CD4-positive, alpha-beta T cell (primary cell): Measurements from ENCODE around the gene GNB3. TPM values are rescaled to one million over a fixed set of nuclear protein-coding genes. Genes with fewer than 3 reads are reported as not detected.

Source experiments
- ATAC-seq: fragments of 200-7000 bp; cut with Tn5 transposase; one replicate; pipeline ENCODE4 v1.10.0; 2022; ENCODE audit warnings: mild to moderate bottlenecking; ENCODE audit not compliant: poor library complexity
- CTCF ChIA-PET: fragments of 350-600 bp; sonication (Branson Sonifier 250); formaldehyde crosslinking; loops from one replicate; lab custom pipeline; 2021; ENCODE audit warnings: antibody characterized with exemption, inconsistent platforms; lab: Charles Lee
- POLR2A ChIA-PET: fragments of 350-600 bp; sonication (Branson Sonifier 250); formaldehyde crosslinking; loops from one replicate; lab custom pipeline; 2021; ENCODE audit warnings: antibody characterized with exemption, inconsistent platforms; lab: Charles Lee
- DNase-seq, 14 experiments: peaks; one replicate each; pipeline ENCODE4 v3.0.0-alpha.2; 2013 to 2020; ENCODE audit warnings: mixed read lengths in 2 of 14
- H3K27ac ChIP-seq, 2 donors: one replicate each; pipeline versions ENCODE4 v1.5.1 to v1.7.0; 2013; ENCODE audit warnings: low read length in 2 of 2, low read depth in 1 of 2, mild to moderate bottlenecking in 1 of 2
- H3K27me3 ChIP-seq, 2 experiments: 1 replicate in 1 of 2; 2 replicates in 1 of 2; pipeline versions ENCODE4 v1.6.1 to v1.7.0; 2013; ENCODE audit warnings: low read length in 2 of 2, control low read depth in 1 of 2, mild to moderate bottlenecking in 1 of 2, moderate library complexity in 1 of 2; ENCODE audit not compliant: insufficient read depth in 2 of 2, control insufficient read depth in 1 of 2
- H3K36me3 ChIP-seq: one replicate; pipeline ENCODE4 v1.6.1; 2013; ENCODE audit warnings: low read length, control low read depth; ENCODE audit not compliant: insufficient read depth
- H3K4me1 ChIP-seq: one replicate; pipeline ENCODE4 v1.6.1; 2013; ENCODE audit warnings: low read length, control low read depth; ENCODE audit not compliant: insufficient read depth
- H3K4me3 ChIP-seq: one replicate; pipeline ENCODE4 v1.5.1; 2013; ENCODE audit warnings: mild to moderate bottlenecking, low read length, moderate library complexity
- H3K9me3 ChIP-seq, 2 experiments: 1 replicate in 1 of 2; 2 replicates in 1 of 2; pipeline versions ENCODE4 v1.6.1 to v1.7.0; 2013; ENCODE audit warnings: low read length in 2 of 2, mild to moderate bottlenecking in 2 of 2, control low read depth in 1 of 2, moderate library complexity in 1 of 2; ENCODE audit not compliant: control insufficient read depth in 1 of 2, insufficient read depth in 1 of 2
- H3K27ac Mint-ChIP-seq: one replicate; pipeline ENCODE4 v1.8.0; 2020; ENCODE audit warnings: mixed read lengths
- H3K27me3 Mint-ChIP-seq: one replicate; pipeline ENCODE4 v1.8.0; 2021; ENCODE audit warnings: mixed read lengths
- H3K36me3 Mint-ChIP-seq: one replicate; pipeline ENCODE4 v1.8.0; 2021; ENCODE audit warnings: low read depth, mixed read lengths
- H3K4me1 Mint-ChIP-seq: one replicate; pipeline ENCODE4 v1.8.0; 2021; ENCODE audit warnings: low read depth, mixed read lengths
- H3K4me3 Mint-ChIP-seq: one replicate; pipeline ENCODE4 v1.8.0; 2020; ENCODE audit warnings: mild to moderate bottlenecking, mixed read lengths
- H3K9me3 Mint-ChIP-seq: one replicate; pipeline ENCODE4 v1.8.0; 2020; ENCODE audit warnings: mixed read lengths
- CTCF ChIP-seq: fragments of 200-600 bp; IDR thresholded peaks from one replicate; pipeline ENCODE4 v1.8.0; 2022; ENCODE audit warnings: antibody characterized with exemption, mild to moderate bottlenecking
- intact Hi-C, 2 experiments: fragments of 100-400 bp; cut with DNase I in 1 of 2; cut with micrococcal nuclease in 1 of 2; formaldehyde crosslinking; loops; one replicate each; pipeline versions ENCODE4 v1.15.1 to v1.9.0; 2023 to 2025; cut with DNase I, micrococcal nuclease
- total RNA-seq, 174 experiments: library from RNA in 2 of 174; stranded (reverse) in 2 of 174; gene quantifications; one replicate each; pipeline ENCODE4 v1.2.3 and lab custom pipeline; 2021 to 2026

Gene GNB3
- total RNA-seq, 2 experiments from 2014 or later = 0.75 to 0.85 TPM

GRCh38 chr12:6851921-6852650 is 11.4 kb downstream of the GNB3 start, which contains the start of gene USP5:
USP5 (plus strand) TSS chr12:6852150; CDS start chr12:6852180, 30 bp downstream.
- Histone ChIP-seq H3K27ac (peak within 1 kb of the TSS; percentile 89 to 95), H3K4me1 (peaks cover 42% of the 10 kb centered on the region), H3K36me3 (peaks cover 25% of the 10 kb centered on the region), H3K9me3 (no peaks in the 10 kb centered on the region), H3K27me3 (no peaks in the 10 kb centered on the region), H3K4me3 (peak within 1 kb of the TSS; percentile 73)
- Mint-ChIP-seq H3K9me3 (no peaks in the 10 kb centered on the region), H3K4me1 (peaks cover 29% of the 10 kb centered on the region), H3K36me3 (peaks cover 36% of the 10 kb centered on the region), H3K27me3 (no peaks in the 10 kb centered on the region), H3K27ac (peak within 1 kb of the TSS; percentile 87), H3K4me3 (peak within 1 kb of the TSS; percentile 91)
- intact Hi-C loops = loop anchor here (1.0 to 5.0 kb wide), 9 partner anchors 15 to 190 kb away; partner anchors contain the start of genes EMG1 (in 2 of the 2), PHB2 (in 2 of the 2), CD4 (in 1 of the 2) and ING4 (in 1 of the 2)
- no peak for TF ChIP-seq CTCF
- DNase-seq = peak; percentile 94 to 100 (median 97)
- ATAC-seq = peak; percentile 77
- ChIA-PET CTCF (interaction anchor here (1.0 to 5.1 kb wide), 12 partner anchors 16 to 261 kb away, joined by 3 to 46 read pairs (median 6); partner anchors contain the start of genes C12orf57, COPS7A, MLF2 and RNU7-1), POLR2A (interaction anchor here (0.6 to 6.6 kb wide), 36 partner anchors 8 to 381 kb away, joined by 3 to 106 read pairs (median 4); partner anchors contain the start of genes C12orf57, CD4, COPS7A and ENO2)

GRCh38 chr12:6852651-6853354 is 12.1 kb downstream of the GNB3 start:
- Mint-ChIP-seq H3K9me3 (no peaks in the 10 kb centered on the region), H3K4me3 (peak overlapping the region; percentile 91), H3K4me1 (peaks cover 36% of the 10 kb centered on the region), H3K27ac (peak overlapping the region; percentile 87), H3K27me3 (no peaks in the 10 kb centered on the region), H3K36me3 (peaks cover 43% of the 10 kb centered on the region)
- intact Hi-C loops = loop anchor here (1.0 to 5.0 kb wide), 7 partner anchors 14 to 191 kb away; partner anchors contain the start of genes EMG1 (in 2 of the 2), PHB2 (in 2 of the 2), ING4 (in 1 of the 2) and PTPN6 (in 1 of the 2)
- Histone ChIP-seq H3K27ac (peak overlapping the region; percentile 26 to 46), H3K27me3 (no peaks in the 10 kb centered on the region), H3K9me3 (no peaks in the 10 kb centered on the region), H3K4me3 (peak overlapping the region; percentile 73), H3K36me3 (peaks cover 32% of the 10 kb centered on the region), H3K4me1 (peaks cover 42% of the 10 kb centered on the region)
- DNase-seq (peak in 13 of 14 experiments; percentile 38 to 84 (median 57)), ATAC-seq (no peak)
- CTCF ChIA-PET = interaction anchor here (1.1 to 5.1 kb wide), 11 partner anchors 15 to 260 kb away, joined by 3 to 46 read pairs (median 7); partner anchors contain the start of genes C12orf57, MLF2, RNU7-1 and SPSB2
- POLR2A ChIA-PET = interaction anchor here (0.6 to 6.6 kb wide), 32 partner anchors 7 to 382 kb away, joined by 3 to 106 read pairs (median 6); partner anchors contain the start of genes C12orf57, CD4, COPS7A and ENO2
- TF ChIP-seq CTCF = no peak

GRCh38 chr12:6853626-6854025 is 12.9 kb downstream of the GNB3 start:
- Mint-ChIP-seq H3K4me3 (peak overlapping the region; percentile 91), H3K36me3 (peaks cover 48% of the 10 kb centered on the region), H3K4me1 (peaks cover 40% of the 10 kb centered on the region), H3K27ac (peak overlapping the region; percentile 87), H3K9me3 (no peaks in the 10 kb centered on the region), H3K27me3 (no peaks in the 10 kb centered on the region)
- intact Hi-C loops = loop anchor here (2.0 to 5.0 kb wide), 5 partner anchors 13 to 191 kb away; partner anchors contain the start of genes EMG1 (in 2 of the 2), PHB2 (in 2 of the 2), ING4 (in 1 of the 2) and PTPN6 (in 1 of the 2)
- H3K9me3 ChIP-seq = no peaks in the 10 kb centered on the region
- ATAC-seq = no peak
- ChIA-PET CTCF (interaction anchor here (1.2 to 5.1 kb wide), 5 partner anchors 14 to 100 kb away, joined by 3 to 46 read pairs (median 33); partner anchors contain the start of genes C12orf57, RNU7-1, SPSB2 and TPI1), POLR2A (interaction anchor here (0.9 to 6.6 kb wide), 10 partner anchors 13 to 164 kb away, joined by 3 to 106 read pairs (median 32); partner anchors contain the start of genes C12orf57, COPS7A, GNB3 and MLF2)
- DNase-seq = no peak
- H3K4me1 ChIP-seq = peaks cover 42% of the 10 kb centered on the region
- TF ChIP-seq CTCF = no peak
- H3K4me3 ChIP-seq = peak overlapping the region; percentile 73
- H3K27ac ChIP-seq = peak overlapping the region; percentile 26 to 46
- H3K27me3 ChIP-seq = no peaks in the 10 kb centered on the region
- peaks cover 41% of the 10 kb centered on the region for H3K36me3 ChIP-seq
